GM19238 (cell line): ENCODE measurements around the gene ICE2.
"Not testable (repeated sequence)": the region's sequence is repeated elsewhere in the genome, so short reads cannot be mapped to it uniquely, and the experiment has no call there.

Source experiments
- DNase-seq: peaks from one replicate; pipeline ENCODE4 v3.0.0; 2011; ENCODE audit warnings: low spot score; ENCODE audit not compliant: insufficient read length

ICE2 gene

DNA sequence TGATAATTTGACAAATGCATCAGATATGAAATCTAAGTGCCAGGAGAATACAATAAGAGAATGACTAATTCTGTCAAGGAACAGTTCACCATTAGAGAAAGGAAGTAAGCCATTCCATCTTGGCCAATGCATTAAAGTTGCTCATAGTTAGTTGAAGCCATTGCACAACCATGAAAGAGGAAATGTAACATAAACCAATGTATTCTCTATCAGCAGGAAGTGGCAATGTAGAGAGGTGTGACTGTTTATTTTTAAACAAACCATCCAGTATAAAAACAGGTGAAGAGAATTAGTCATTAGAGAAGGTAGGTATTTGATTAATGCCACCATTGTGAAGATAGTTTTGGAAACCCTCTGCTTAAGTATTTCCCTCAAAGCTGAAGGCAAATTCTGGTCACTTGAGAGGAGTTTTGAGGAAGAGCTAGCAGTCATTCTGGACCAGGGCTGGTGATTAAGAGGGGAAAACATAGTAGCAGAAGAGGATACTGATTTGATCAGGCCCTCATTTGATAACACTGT is 70.4 kb downstream of the ICE2 start:
- DNase-seq = no peak

DNA sequence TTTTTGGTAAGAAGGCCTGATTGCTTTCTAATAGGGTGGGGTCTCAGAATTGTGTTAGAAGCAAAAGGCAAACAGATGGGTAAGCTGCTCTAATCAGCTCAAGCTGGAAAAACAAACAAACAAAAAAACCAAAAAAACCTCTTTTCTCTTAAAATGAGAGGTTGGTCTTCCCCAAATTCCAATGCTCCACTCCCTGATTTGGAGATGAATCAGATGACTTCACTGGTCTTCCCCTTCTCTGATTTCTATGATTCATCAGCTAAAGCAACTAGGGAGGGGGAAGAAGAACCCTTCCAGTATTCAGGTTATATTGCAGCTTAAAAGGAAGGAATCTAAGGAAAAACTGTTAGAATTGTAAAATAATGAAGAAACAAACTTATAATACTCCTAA is 71.5 kb downstream of the ICE2 start:
- DNase-seq = no peak

DNA sequence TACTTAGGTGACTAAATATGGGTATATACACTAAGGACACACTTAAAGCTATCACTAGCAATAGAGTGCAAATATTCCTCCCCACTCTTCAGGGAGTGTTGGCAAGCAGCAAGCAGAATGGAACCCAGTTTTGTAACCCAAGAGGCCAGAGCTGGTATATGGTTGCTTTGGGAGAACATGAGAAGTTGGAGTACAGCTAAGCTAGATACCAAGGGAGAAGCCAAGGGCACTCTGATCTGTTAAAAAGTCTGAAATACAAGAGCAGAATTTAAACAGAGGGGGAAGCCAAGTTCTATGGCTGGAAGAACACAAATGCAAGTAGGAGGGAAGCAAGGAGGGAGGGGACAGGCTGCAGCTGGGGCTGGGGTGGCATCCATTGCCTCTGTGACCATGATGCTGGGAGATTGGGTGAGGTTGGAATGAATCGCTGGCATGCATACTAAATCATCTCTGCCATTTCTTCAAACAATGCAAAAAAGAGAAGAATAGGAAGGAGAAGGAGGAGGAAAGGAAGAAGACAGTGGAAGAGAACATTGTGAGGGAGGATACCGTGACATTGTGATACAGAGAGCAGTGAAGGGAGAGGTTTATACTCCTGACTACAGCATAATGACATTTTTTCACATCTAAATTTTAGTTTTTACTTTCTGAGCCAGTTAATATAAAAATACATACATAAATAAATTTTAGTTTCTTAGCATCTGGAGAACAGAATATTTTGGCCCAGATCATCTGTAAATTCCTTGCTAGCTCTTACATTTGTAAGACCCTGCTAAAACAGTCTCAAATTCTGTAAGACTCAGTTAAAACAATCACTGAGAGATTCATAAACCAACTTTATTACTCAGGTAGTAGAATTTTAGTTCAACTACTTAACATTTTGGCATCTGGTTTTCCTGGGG is 72.2 kb downstream of the ICE2 start:
- no peak for DNase-seq

DNA sequence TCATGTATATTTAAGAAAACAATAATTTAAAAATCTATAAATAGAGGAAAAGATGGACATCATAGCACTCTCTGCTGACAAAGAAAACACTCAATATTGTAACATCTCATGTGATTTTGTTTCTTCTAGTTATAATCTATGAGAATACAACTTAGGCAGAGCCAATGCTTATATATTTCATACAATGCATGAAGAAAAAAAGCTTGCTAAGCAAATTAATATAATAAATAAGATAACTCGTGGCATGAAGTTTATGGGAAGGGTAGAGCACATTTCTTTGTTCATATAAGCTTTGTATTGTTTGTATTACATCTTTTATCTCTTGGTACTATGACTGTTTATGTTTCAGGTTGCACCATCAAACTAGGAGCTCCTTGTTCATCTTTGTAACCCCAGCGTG is 73.5 kb downstream of the ICE2 start:
- no peak for DNase-seq

DNA sequence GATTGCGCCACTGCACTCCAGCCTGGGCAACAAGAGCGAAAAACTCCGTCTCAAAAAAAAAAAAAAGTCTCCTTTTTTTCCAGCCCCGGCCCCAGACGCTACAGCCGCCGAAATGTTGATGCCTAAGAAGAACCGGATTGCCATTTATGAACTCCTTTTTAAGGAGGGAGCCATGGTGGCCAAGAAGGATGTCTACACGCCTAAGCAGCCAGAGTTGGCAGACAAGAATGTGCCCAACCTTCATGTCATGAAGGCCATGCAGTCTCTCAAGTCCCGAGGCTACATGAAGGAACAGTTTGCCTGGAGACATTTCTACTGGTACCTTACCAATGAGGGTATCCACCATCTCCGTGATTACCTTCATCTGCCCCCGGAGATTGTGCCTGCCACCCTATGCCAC is 74.6 kb downstream of the ICE2 start:
- not testable (repeated sequence) for DNase-seq

DNA sequence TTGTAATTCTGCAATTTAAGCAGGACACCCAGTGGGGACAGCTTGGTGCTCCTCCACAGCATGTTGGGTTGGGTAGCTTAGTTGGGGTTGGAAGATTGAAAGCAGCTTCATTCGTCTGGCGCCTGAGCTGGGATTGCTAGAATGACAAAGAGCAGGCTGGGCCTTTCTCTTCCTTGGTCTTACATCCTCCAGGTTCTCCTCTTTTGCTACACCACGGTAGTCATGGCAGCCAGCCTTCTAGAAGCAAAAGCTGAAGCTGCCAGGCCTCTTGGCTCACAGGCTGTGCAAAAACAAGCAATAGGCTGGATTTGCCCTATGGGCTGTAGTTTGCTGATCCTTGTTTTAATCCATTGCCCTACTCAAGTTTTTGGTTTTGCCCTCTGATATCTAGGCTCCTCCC is 78.0 kb downstream of the ICE2 start:
- DNase-seq = no peak

DNA sequence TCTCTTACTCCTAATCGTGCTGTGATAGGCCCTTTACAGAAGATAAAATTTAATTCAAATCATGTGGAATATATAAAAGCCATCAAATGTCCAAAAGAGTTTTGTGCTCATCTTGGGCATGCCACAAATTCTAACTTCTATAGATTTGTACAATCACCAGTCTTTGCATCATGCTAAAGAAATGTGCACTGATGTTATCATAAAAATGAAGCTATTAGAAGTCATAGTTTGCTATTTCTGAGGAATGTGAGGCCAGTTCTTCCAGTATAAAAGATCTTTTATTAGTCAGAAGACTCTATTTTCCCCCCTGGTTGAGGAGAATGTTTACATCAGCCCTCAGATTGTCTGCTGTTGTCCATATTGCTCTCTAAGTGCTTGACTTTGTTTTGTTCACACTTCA is 79.0 kb downstream of the ICE2 start:
- DNase-seq = no peak

DNA sequence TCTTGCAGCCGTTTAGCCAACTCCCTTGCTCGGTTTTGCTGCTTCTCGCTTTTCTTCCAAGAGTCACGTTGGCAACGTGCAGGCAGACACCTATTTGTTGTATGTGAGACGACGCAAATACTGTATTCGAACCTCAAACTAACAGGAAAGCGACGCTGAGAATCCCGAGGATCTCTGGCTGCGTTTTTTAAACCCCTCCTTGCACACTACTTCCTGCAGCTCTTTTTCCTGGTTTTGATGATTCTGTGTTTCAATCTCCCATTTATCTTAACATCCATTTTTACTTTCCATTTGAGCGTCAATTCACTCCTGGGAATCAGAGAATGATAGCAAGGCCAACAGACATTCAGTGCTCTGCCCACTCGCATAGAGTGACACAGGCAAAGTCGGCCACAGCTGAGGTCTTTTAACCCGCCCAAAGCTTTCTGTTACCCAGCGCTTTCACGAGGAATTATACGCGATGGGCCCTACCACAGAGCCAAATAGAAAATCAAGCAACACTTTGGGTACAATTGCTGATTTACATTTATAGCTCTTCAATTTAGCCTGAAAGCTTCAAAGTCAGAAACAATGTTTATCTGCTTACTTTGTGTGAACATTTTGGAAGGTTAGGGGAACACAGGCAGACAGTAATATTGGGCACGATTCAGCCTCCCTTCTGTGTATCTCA is 79.6 kb downstream of the ICE2 start:
- no peak for DNase-seq

DNA sequence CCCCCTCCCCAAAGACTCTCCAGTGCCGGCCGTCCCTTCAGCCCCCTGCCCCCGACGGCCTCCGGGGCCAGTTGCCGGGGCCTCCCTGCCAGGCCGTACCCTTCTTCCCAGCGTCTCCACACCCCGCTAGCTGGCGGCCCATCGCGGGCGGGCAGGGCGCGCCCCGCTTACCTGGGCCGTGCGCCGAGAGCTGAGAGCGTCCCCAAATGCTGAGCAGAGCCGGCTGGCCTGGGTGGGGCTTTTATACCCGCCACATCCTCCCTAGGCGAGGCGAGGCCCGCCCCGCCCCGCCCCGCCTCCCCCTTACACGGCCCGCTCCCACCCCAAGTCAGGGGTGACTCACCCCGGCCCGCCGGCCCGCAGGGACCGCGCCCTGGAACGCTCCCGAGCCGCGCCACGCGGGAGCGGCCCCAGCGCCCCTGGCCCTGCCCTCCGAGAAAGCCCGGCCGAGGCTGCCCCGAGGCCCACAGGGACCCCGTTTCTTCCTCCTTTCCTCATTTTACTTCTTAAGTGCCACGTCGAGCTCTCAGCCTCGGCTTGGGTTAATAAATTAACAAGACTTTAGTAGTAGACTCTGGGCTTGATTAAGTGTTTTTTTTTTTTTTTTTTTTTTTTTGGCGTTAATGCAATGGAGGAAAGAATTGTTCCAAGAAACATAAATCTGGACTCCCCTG is 81.0 kb downstream of the ICE2 start, which contains the start of gene ANXA2:
Gene ANXA2 (minus strand): TSS at position 215 of the 674 bp plus-strand sequence. CDS start 11,911 bp downstream, outside the sequence.
- DNase-seq = peak; percentile 76

DNA sequence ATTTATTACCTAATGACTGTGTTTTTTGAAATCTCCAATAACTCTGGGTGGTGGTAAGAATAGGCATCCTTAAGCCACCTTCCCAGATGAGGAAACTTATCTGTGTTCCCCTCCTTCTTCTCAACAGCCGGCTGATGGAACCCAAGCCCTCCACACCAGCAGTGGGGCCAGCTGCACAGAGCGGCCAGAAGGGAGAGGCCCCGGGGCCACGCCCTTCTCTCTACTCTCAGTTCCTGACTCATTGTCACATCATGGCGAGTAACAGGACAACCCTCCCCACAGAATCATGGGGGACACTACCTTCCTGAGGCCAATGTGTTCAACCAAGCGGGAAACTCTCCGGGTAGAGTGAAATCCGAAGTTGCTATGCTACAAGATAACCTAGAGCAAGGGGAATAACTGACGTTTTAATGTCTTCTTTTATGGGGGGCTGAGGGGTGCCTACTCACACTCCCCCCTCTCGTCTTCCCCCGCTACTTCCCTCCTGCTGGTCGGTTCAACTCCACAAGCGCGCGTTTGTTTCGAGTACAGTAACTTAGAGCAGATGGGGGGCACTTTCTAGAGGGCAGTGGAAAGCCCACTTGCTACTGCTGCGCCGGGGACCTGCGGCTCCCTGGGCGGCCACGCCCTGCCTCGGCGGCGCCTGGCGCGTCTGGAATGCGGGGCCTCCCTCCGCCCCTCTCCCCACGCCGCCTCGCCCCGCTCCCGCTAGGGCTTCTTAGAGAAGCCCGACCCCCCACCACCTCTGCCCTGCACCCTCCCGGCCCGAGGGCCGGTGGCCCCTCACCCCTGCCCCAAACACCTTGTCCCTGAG is 81.8 kb downstream of the ICE2 start:
- DNase-seq = peak; percentile 68

DNA sequence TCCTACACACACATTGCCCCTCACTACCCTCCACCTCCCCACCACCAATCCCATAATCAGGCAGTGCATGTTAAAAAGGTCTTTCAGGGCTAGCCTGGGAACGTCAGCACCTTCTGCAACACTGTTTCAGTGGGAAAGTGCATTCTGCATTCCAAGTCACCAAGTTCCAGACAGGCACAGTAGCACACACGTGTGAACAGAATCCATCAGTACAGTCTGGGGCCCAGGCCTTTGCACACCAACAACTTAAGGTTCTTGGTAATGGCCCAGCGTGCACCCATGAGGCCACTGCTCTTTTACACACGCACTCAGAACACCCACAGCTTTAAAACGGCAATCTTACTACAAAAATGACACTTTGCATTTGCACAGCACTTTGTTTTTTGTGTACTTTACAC is 82.4 kb downstream of the ICE2 start:
- DNase-seq = no peak

DNA sequence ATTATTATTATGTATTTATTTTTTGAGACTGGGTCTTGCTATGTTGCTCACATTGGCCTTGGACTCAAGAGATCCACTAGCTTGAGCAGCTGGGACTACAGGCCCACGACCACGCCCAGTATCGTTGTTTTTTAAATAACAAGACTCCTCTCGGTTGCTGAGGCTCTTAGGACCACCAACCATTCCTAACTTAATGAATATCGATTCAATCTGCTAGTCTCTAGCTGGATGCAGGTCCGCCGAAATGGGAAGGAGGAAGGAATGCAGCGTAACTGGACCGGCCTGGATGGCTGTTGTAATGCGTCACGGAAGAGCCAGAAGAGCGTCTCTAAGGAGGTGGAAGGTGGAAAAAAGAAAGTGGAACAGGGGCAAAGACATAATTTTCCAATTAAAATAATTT is 82.8 kb downstream of the ICE2 start:
- DNase-seq = no peak

DNA sequence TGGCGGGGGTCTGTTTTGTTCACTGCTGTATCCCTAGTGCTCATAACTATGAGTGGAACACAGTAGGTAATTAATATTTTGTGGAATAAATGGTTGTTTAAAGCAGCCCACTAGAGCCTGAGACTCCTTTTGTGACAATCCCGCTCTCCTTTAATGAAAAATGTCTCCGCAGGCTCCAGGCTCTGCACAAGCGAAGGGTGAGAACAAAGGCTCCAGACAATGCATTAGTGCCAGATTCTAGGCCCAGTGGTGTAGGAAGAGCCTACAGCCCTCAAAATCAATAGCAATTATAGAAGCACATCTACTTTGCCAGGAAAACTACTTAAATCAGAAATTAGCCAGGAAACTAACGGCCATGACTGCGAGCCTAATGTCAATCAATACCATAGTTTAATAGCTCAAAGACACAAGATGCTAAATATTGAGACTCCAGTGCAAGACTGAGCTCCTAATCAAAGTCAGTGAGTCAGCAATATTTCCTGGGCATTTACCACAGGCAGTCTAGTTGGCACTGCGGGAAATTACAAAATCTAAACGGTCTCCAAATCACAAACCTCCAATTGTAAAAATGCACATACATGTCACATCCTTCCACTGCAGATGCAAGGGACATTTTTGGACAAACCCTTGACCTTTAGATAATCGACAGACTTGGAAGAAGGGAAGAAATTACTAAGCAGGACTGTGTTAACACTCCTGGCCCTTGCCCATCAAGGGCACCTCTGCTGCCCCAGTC is 83.5 kb downstream of the ICE2 start:
- DNase-seq = no peak

DNA sequence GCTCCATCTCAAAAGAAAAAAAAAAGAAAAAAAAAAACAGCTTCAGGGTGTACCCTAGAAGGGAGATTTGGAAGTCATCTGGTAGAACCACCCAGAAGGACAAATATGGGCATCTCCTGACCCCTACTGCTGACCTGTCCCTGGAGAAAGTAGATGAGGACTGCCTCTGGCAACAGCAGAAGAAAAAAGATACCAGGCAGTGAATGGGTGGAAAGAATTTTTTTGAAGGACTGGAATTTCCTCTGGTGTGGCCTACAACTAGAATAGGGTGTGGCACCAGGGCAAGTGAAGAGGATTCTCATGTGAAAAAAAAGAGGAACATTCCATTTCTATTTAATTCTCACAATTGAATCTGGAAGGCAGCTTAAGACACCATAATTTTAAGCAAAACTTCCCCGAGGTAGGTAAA is 84.2 kb downstream of the ICE2 start:
- no peak for DNase-seq

DNA sequence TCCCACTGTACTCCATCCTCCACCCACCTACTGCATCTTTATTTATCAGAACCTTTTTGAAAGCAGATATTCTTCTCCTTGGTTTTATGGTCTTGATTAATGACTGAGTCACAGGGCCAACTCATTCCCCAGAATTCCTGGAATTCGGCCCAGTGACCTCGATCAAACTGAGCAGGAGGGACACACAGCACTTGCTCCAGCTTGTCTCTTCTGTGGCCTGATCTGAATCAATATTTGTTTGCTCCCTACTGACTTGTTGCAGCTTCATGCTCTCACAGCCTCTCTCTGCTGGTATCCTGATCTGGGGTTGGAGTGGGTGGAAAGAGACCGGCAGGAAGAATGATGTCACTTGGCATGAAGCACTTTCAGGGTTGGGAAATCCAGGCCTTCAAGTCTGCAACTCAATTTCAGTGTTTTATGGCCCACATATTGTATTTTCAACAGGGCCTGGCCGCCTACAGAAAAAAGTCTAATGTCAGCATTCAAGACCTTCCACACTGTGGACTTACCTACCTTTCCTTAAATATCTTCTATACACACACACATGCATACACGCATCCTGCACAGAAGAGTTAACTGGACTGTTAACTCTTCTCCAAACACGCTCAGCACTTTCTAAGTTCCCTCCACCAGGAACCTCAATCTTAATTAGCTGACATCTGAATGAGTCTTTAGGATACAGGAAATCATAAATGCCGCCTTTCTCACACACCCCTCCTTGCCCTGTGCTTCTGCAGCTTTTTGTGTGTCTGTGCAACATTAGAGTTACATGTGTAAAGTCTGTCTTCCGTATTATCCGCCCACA is 85.8 kb downstream of the ICE2 start:
- DNase-seq = no peak

DNA sequence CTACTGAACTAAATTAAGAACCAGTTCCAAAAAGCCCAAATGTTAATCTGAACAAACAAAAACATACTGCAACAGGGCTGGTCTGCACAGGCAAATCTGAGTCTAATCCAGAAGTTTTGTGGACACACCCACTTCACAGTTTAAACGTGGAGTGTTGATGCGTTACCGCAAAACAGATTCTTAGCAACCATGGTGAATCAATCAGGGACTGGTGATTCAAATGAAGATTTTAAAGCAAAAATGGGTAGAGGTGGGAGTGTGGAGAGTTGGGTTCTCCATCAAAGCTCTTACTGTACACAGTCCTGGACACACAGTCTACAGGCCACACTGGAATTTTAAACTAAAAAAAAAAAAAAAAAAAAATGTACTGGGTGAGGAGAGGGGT is 86.3 kb downstream of the ICE2 start:
- DNase-seq = no peak

DNA sequence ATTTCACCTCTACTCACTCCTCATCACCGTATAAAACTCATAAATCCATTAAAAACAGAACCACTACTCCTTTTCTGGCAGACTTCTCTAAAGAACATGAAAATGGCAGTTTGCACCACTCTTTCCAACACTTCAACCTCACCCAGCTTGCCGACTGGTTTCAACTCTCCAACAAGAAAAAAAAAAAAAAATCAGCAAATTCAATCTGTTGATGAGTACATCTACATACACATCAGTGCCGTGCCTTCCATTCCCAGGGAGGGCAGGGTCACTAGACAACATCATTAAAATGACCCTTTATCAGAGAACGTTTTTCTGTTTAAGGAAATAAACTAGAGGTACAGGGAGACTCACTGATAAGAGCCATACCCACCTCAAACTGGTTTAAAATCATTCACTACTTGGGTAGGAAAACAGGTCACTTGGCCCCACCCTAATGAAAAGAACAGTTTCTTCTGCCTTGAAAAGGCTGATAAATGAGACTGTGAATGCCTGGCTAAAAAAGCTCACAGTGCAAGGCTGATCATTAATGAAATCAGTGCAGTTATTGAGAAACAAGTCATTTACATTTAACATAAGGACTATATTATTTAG is 87.1 kb downstream of the ICE2 start:
- no peak for DNase-seq

DNA sequence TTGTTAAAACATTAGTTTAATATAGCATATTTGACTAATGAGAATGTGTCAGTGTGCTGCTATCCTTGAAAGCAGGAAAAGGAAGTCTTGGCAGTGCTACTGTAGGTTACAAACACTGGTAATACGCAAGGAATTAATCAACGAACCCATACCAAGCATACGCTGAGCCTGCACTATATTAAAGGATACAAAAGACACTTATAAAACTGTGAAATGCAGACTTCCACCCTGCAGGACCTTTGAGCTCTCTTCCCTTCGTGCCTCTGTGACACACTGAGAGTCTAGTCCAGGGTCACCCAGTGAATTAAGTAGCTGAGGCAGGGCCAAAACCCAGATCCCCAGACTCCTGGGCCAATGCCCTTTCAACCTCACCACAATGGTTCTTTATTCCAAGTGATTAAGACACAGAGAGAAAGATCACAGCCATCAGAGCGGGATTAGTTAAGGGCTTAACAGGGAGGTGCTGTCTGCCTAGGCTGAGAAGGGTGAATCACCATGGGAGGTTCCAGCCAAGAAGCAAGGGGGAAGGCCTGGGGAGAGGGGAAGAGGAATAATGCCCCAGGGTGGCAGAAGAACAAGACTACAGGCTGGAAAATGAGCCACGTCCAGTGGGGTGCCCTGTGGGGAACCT is 88.0 kb downstream of the ICE2 start:
- DNase-seq = no peak

DNA sequence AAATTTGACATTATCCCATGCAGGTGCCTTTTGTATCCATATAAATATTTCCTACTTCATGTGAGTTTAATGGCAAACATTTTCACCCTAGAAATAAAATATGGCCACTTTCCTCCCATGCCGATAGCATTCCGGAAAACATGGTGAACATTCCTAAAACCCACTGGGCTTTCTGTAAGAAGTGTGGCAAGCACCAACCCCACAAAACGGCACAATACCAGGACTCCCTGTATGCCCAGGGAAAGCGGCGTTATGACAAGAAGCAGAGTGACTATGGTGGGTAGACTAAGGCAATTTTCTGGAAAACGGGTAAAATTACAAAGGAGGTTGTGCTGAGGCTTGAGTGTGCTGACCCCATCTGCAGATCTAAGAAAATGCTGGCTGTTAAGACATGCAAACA is 88.7 kb downstream of the ICE2 start:
- DNase-seq = no peak
